Endothelial cell of hepatic sinusoid (primary cell): ENCODE measurements around the gene LOXL4.

Experiments used
- in situ Hi-C: cut with HindIII; loops from 2 replicates; pipeline ENCODE4 v1.10.0; 2017; ENCODE audit warnings: low sequenced_read_pairs

The LOXL4 gene

DNA sequence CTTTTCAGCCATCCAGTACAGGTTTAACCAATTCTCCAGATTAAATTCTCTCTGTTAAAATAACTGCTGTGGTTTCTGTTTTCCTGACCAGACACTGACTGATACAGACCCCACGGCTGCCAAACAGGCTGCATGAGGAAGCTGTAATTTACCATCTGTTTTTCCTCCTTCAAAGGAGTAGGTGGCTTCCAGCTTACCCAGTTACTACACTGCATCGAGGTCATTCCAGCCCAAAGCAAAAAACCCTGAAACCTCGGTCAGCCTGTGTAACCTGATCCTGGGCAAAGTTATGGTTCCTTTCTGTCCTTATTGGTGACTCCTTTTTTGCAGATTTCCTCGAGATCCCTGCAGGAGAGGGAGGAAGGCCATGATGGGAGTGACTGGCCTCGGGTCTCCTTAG, 27.9 kb upstream of the LOXL4 start:
- in situ Hi-C loops: no loop called here

GRCh38 chr10:98295401-98295811, 27.4 kb upstream of the LOXL4 start:
- in situ Hi-C loops: no loop called here

DNA sequence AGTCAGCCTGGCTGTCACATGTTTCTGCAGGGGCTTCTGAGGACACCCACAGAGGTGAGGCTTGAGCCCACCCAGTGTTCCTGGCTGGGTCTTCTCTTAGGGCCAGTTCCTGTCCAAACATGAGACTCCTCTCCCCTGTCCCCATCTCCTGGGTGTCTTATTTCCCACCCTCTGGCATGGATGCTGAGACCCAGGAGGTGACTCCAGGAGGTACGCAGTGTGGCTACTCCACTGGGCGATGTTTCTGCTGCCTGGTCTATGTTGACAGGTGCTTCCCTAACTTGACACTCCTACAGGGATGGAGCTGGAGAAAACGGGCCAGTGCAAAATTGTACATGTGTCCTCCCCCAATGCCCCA, 26.3 kb upstream of the LOXL4 start:
- in situ Hi-C loops: no loop called here

DNA sequence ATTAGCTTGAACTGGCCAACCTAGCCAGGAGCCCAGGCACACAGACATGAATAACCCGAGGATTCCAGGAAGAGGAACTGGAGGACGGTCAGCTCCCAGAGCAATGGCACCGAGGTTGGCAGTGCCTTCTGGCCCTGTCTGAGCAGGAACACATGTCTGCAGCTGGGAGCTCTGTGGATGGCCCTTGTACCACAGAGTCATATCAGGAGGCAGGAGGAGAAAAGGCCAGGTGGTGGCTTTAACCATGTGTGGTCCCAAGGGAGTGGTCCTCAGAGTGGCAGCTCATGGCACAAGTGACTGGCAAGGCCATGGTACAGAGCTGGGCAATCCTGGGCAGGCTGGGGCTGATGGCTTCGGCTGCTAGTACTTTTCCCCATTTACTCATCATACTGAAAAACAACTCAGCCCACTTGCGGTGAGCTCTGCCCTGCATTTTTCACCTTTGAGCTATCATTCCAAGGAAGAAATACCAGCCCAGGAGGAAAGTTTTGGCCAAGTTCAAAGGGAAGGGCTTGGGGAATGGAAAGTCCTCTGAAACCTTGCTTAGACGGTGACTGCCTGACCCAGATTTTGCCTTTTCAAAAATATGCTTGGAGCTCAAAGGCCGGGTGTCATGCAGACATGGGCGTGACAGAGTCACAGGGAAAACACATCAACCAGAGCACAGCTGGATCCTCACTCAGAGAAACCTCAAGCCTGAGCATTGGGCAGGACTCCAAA, 25.7 kb upstream of the LOXL4 start:
- in situ Hi-C loops: no loop called here

GRCh38 chr10:98292971-98293370, 25.0 kb upstream of the LOXL4 start:
- in situ Hi-C loops: no loop called here

GRCh38 chr10:98289802-98290209, 21.8 kb upstream of the LOXL4 start:
- in situ Hi-C loops: no loop called here

DNA sequence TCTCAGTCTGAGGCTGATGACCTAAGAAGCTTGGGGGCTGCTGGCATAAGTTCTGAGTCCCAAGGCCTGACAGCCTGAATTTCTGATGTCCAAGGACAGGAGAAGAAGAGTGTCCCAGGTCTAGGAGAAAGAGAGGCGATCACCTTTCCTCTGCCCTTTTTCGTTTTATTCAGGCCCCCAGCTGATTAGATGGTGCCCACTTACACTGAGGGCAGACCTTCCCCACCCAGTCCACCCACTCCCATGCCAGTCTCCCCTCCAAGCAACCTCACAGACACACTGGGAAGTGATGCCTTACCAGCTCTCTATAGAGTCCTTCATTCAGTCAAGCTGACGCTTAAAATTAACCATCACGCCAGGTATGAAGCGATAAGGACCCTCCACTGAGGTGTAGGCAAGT, 19.3 kb upstream of the LOXL4 start:
- in situ Hi-C loops: no loop called here

- in situ Hi-C loops: no loop called here
Observed at GRCh38 chr10:98286419-98286818, 18.4 kb upstream of the LOXL4 start.

DNA sequence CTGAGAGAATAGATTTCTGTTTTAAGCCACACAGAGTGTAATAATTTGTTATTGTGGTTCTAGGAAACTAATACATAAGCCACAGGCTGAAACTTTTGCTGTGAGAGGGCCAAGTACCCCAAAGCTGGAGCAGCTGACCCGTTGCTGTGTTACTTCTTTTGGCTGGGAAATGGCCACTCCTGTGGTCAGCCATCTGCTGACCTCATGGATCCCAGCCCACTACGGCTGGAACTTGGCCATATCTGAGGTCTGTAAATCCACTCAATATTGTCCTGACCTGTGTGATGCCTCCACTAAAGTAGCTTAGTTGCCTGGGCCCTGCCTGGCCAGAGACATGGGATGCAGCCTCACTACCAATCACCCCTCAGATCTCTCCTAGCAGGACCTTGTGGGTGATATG, 17.4 kb upstream of the LOXL4 start:
- in situ Hi-C loops: no loop called here

DNA sequence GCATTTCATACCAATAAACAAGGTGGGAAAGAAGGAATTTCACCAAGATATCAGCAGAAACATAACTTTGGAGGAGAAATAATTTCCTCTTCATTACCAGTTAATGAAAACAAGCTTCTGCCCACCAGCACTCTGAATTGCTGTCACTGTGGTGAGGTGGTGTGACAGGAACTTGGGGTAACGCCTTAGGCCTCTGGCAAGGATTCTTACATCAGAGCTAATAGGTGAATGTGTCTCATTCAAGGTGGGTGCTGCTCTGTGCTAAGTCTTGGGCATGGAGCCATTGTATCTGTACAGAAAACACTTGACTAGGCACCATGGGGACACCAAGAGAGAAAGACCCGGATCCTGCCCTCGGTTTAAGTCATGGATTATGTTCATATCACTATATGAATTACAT, 8.3 kb upstream of the LOXL4 start:
- in situ Hi-C loops: loop anchor here (5.0 kb wide), 1 partner anchor 86 kb away; no protein-coding TSS in a partner anchor

DNA sequence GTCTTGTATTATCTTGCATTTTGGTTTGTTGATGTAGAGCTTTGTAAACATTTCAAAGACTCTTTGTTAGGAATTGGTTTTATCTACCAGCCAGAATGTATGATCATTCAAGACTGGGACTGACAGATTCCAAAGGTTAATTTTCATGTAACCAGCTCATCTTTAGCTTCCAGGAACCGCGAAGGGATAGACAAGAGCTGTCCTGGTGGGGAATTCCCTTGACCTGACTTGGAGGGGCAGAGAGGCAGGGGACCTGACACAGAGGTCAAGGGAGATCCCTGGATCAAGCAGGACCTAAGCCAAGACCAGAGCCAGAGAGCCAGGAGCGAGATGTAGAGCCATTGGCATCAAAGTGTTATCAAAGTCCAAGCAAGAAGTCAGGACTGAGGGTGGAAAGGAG, 6.6 kb upstream of the LOXL4 start:
- in situ Hi-C loops: no loop called here

DNA sequence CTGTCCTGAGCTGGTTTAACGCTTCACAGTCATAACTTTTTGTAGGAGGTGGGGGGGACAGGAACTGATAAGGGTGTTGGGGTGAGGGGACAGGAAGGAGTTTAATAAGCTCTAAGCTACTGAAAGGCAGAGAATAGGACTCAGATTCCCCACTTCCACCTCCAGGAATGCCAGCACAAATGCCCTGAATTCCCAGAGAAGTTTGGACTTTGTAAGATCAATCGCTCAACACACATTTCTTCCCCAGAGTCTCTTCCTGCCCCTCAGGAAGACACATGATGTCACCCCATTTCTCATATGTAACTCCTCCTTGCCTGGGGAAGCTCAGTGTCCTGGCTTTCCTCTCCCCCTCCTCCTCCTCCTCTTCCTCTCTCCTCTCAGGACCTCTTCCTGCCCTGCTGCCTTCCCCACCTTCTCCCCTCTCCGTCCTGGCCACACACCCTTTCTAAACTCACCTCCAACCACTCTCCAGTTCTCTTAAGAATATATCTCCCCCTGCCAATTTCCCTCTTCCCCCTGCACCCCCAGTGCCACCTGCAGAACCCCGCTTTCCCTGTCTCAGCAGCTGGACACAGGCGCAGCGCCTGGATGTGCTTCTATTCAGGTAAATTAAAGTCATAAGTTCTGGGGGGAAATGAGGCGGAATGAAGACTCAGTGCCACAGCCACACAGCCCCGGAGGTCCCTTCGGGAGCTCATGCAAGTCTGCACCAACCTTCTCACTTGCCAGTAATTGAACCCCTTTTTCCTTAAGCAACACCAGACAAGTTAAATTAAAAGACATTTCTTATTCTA, 5.3 kb upstream of the LOXL4 start:
- in situ Hi-C loops: no loop called here

- in situ Hi-C loops: no loop called here
Observed at GRCh38 chr10:98272656-98273055, 4.7 kb upstream of the LOXL4 start.

DNA sequence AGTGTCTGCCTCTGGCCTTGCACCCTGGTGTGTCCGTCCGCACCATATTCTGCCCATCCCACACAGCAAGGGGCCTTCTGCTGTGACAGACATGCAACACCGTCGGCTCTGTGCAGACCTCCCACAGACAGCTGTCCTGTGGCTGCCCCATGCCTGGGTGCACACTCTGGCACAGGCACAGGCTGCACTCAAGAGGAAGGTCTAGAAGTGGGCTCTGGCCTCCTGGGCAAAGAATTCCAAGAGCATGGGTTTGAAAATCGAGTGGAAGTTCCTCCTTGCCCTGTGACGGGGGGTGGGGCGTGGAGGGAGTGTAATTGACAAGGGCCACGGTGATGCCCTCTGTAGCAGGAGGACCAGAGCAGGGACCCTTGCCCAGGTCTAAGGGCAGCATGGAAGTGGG, 4.3 kb upstream of the LOXL4 start:
- in situ Hi-C loops: no loop called here

DNA sequence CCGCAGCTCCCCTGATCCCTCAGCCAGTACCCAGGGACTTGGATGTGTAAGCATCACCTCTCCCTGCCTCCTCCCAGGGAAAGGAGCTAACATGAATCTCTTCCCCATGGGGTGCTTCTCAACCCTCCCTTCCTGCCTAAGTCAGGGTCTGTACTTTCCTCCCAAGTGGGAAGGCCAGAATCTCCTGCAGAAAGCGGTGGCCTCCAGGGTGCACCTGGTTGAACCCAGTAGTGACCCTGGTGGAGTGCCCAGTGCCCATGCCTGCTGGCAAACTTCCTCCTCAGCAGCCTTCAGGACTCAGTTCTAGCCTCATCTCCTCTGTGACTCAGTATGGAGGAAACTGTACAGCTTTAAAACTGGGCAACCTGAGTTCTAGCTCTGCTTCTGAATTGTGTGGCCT, 2.8 kb upstream of the LOXL4 start:
- in situ Hi-C loops: no loop called here

DNA sequence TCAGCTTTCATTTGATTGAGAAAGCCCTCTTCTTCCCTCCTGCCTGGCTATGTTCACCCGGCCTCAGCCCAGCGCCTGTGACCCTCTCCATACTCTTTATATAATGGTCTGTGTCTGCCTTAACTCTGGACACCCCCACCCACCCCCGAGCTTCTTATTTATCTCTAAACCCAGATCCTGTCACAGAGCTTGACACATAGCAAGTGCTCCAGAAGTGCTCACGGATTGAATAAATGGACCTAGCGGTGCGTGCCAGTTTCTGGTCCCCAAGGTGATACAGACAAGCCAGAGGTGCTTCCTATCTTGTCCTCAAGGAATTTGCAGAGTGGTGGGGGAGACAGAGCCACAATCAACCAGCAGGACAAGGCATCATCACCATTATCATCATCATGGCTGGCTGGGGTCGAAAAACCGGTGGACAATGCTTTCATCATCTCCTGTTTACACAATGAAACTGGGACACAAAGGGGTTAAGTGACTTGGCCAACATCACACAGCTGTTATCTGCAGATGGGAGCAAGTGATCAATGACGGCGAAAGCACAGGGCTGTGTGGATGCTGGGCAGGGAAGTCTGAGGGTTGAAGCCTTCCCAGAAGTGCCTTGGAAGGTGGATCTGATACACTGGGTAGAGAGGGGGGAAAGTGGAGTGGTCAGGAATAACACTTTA, 2.2 kb upstream of the LOXL4 start:
- in situ Hi-C loops: no loop called here

DNA sequence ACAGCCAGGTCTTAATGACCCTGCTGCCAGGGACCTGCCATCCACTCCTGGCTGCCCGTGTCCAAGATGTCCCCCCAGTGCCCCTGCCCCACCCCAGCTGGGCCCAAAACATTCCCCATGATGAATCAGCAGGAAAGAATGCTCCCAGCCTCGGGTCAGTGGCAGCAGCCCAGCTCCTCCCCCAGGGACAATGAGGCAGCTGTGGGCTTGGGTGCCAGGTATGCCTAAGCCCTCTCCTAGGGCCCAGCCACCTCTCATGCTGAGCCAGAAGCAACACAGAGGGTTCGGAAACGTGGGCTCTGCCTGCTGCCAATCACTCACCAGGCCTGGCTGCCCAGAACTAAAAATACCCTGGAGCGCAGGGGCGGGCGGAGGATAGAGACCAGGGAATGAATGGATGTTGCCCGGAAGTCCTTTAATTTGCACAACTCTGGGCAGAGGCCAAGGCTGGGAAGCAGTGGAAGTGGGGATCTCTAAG, 1.5 kb upstream of the LOXL4 start:
- in situ Hi-C loops: no loop called here

DNA sequence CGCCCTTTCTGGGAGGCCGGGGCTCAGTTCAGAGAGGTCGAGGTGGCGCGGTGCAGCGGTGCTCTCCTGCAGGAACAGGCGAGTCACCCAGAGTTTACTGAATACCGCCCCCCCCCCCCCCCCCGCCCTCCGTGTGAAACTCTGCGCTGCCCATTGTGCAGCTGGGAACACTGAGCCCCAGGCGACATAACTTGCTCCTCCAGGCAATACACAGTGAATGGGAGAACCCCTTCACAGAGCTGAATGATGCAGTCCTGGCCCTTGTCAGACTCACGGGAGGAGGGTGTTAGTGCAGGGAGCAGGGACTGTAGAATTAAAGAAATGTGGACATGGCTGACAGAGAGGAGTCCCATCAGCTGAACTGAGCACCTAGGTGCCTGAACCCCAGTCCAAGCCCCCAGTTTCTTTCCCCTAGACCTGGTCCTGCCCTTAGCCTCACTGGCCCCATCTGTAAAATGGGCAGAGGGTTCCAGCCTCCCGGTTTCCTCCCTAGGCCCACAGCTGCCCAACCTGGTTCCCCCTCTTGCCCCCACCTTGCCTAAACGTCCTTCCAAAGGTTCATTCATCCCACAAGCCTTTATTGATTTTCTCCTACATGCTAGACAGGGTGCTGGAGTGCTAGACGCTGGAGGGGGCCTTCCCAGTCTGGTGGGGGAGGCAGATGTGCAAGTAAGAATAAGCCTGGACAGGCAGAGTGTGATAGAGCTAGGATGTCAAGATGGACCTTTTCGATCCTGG, 869 bp upstream of the LOXL4 start:
- in situ Hi-C loops: no loop called here

GRCh38 chr10:98267069-98267893, 713 bp downstream of the LOXL4 start:
- in situ Hi-C loops: no loop called here

DNA sequence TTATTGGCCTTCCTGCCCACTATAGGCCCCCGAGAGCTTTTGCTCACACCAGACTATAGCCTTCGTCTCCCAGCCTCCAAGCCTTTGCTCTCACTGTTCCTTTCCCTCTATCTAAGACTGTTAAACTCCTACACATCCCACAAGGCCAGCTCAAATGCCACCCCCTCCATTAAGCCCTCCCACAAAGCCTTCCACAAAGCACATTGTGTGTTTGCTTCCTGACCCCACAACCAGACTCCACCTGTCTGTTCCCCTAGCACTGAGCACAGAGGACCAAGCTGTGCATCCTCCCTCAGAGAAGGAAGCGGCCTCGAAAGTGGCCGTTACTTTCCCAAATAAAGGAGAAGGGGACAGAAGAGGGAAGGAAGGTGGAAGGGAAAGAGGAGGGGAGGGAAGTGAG, 1.3 kb downstream of the LOXL4 start:
- in situ Hi-C loops: no loop called here
